Inflammatory macrophage treated with lipopolysaccharide for 1 hour (primary cell): ENCODE results near the gene CD209.
A peak's percentile ranks its signal among the peaks of the same experiment; 100 is the strongest.

Experiments
- DNase-seq, 2 donors: peaks; one replicate each; pipeline ENCODE4 v3.0.0-alpha.2; 2020 to 2022

Gene CD209

GRCh38 chr19:7736148-7736547 lies 11.2 kb downstream of the CD209 start:
- no peak for DNase-seq

GRCh38 chr19:7734220-7735203 lies 12.8 kb downstream of the CD209 start:
- peak; percentile 91 to 92 for DNase-seq

- no peak for DNase-seq
These were observed 14.0 kb downstream of the CD209 start for GRCh38 chr19:7733376-7733775.

- no peak for DNase-seq
These were observed 15.3 kb downstream of the CD209 start, which contains the start of gene CLEC4G for GRCh38 chr19:7732045-7732444. Gene CLEC4G (minus strand): TSS chr19:7732110. CDS start chr19:7732102, 8 bp downstream.

- DNase-seq: no peak
These were observed 15.7 kb downstream of the CD209 start for GRCh38 chr19:7731615-7732014.

GRCh38 chr19:7731218-7731595 lies 16.1 kb downstream of the CD209 start:
- no peak for DNase-seq

- no peak for DNase-seq
These were observed 16.8 kb downstream of the CD209 start for GRCh38 chr19:7730286-7731217.

GRCh38 chr19:7729831-7730285 lies 17.5 kb downstream of the CD209 start:
- no peak for DNase-seq

GRCh38 chr19:7729211-7729610 lies 18.1 kb downstream of the CD209 start:
- DNase-seq: no peak

GRCh38 chr19:7725791-7726190 lies 21.5 kb downstream of the CD209 start:
- DNase-seq: peak in 1 of 2 donors; percentile 40

GRCh38 chr19:7722231-7722651 lies 25.1 kb downstream of the CD209 start:
- DNase-seq: no peak

- DNase-seq: no peak
These were observed 27.0 kb downstream of the CD209 start for GRCh38 chr19:7720351-7720750.

- no peak for DNase-seq
These were observed 28.7 kb downstream of the CD209 start for GRCh38 chr19:7718668-7719067.

- no peak for DNase-seq
These were observed 30.6 kb downstream of the CD209 start for GRCh38 chr19:7716762-7717161.

GRCh38 chr19:7715671-7716070 lies 31.7 kb downstream of the CD209 start:
- no peak for DNase-seq

GRCh38 chr19:7710616-7711015 lies 36.7 kb downstream of the CD209 start:
- no peak for DNase-seq

GRCh38 chr19:7709932-7710460 lies 37.3 kb downstream of the CD209 start:
- no peak for DNase-seq

GRCh38 chr19:7706955-7707456 lies 40.3 kb downstream of the CD209 start:
- DNase-seq: peak in 1 of 2 donors; percentile 41

GRCh38 chr19:7706188-7706954 lies 41.0 kb downstream of the CD209 start:
- peak; percentile 38 to 52 for DNase-seq

GRCh38 chr19:7705387-7706187 lies 41.7 kb downstream of the CD209 start:
- peak; percentile 94 to 96 for DNase-seq
